K562 (cell line): Measurements from ENCODE around the gene RGS17. TPM values are rescaled to one million over a fixed set of nuclear protein-coding genes. Genes with fewer than 3 reads are reported as not detected.

Experiments used
- ATAC-seq: fragments of 200-7000 bp; cut with Tn5 transposase; 3 replicates; pipeline ENCODE4 v1.9.1; 2020; ENCODE audit warnings: moderate library complexity
- BruUV-seq: library from RNA; stranded (reverse); fragments of 400-500 nt; replicated peaks from 2 replicates; lab custom pipeline; 2021; lab: Mats Ljungman, UMichigan
- CTCF ChIA-PET: fragments of 300-600 bp; formaldehyde crosslinking; extraction: SDS; loops from one replicate; lab custom pipeline; 2021; ENCODE audit warnings: low intra/inter-chr PET ratio; lab: Yijun Ruan, JAX
- POLR2A ChIA-PET: fragments of 300-600, 350-650 bp; sonication (Branson Sonifier 250); formaldehyde crosslinking; extraction: SDS; loops from one replicate; lab custom pipeline; 2021; ENCODE audit warnings: antibody characterized with exemption, inconsistent platforms; lab: Yijun Ruan, JAX
- DNase-seq, 4 experiments: peaks; one replicate each; pipeline versions ENCODE4 v3.0.0 to v3.0.0-alpha.2; 2011 to 2018; ENCODE audit warnings: low spot score in 3 of 4, mixed read lengths in 3 of 4; ENCODE audit errors: extremely low read depth in 1 of 4
- FAIRE-seq: peaks from 2 replicates; lab custom pipeline; 2011; peaks lifted over from hg19 to GRCh38; lab: Jason Lieb, UNC
- H2AFZ ChIP-seq: 2 replicates; pipeline ENCODE4 v1.6.0; 2011; ENCODE audit warnings: low read depth, low read length, control low read depth, inconsistent platforms
- H3K27ac ChIP-seq: fragments of 200-600 bp; 3 replicates; pipeline ENCODE4 v1.8.0; 2011; ENCODE audit warnings: low read depth, mild to moderate bottlenecking, control low read depth, inconsistent platforms, low read length, moderate library complexity, mixed read lengths; ENCODE audit errors: extremely low read depth
- H3K27me3 ChIP-seq, 2 experiments: fragments of 300-600 bp in 1 of 2; 2 replicates in 1 of 2; 3 replicates in 1 of 2; pipeline versions ENCODE4 v1.6.0 to v1.8.0; 2011; ENCODE audit warnings: inconsistent platforms in 2 of 2, low read length in 2 of 2, mild to moderate bottlenecking in 1 of 2, mixed read lengths in 1 of 2, moderate library complexity in 1 of 2; ENCODE audit not compliant: control insufficient read depth in 2 of 2, insufficient read depth in 2 of 2
- H3K36me3 ChIP-seq: fragments of 300-600 bp; 3 replicates; pipeline ENCODE4 v1.8.0; 2011; ENCODE audit warnings: mild to moderate bottlenecking, low read length, inconsistent platforms; ENCODE audit not compliant: control insufficient read depth, insufficient read depth
- H3K4me1 ChIP-seq, 2 experiments: fragments of 200-600 bp in 1 of 2; replicated peaks in 1 of 2; 2 replicates in 1 of 2; 3 replicates in 1 of 2; pipeline versions ENCODE4 v1.5.1 to v1.8.0; 2011; ENCODE audit warnings: inconsistent platforms in 2 of 2, low read length in 2 of 2, mild to moderate bottlenecking in 1 of 2, mixed read lengths in 1 of 2, moderate library complexity in 1 of 2; ENCODE audit not compliant: control insufficient read depth in 2 of 2, insufficient read depth in 2 of 2
- H3K4me2 ChIP-seq: 2 replicates; pipeline ENCODE4 v1.6.1; 2011; ENCODE audit warnings: low read length, control low read depth, inconsistent platforms, mixed read lengths; ENCODE audit not compliant: insufficient read depth
- H3K4me3 ChIP-seq: fragments of 200-600 bp; sonication (generic), shearing (Covaris generic); 2 replicates; pipeline ENCODE4 v1.5.1; 2016; ENCODE audit warnings: control low read depth, inconsistent platforms
- H3K79me2 ChIP-seq: fragments of 200-600 bp; 3 replicates; pipeline ENCODE4 v1.8.0; 2011; ENCODE audit warnings: low read length, inconsistent platforms; ENCODE audit not compliant: control insufficient read depth, insufficient read depth
- H3K9ac ChIP-seq, 2 experiments: 2 replicates each; pipeline versions ENCODE4 v1.6.0 to v1.6.1; 2011; ENCODE audit warnings: low read depth in 2 of 2, low read length in 2 of 2, control low read depth in 1 of 2, inconsistent platforms in 1 of 2, mild to moderate bottlenecking in 1 of 2, mixed read lengths in 1 of 2; ENCODE audit not compliant: insufficient read depth in 1 of 2
- H3K9me1 ChIP-seq: one replicate; pipeline ENCODE4 v1.6.0; 2011; ENCODE audit warnings: inconsistent platforms, mild to moderate bottlenecking, low read length, moderate library complexity; ENCODE audit not compliant: control insufficient read depth, insufficient read depth
- H3K9me3 ChIP-seq: replicated peaks from 2 replicates; pipeline ENCODE4 v1.5.1; 2011; ENCODE audit warnings: low read depth, low read length, inconsistent platforms; ENCODE audit not compliant: control insufficient read depth, insufficient read depth
- H4K20me1 ChIP-seq: replicated peaks from 2 replicates; pipeline ENCODE4 v1.6.1; 2011; ENCODE audit warnings: low read length, inconsistent platforms, mixed read lengths; ENCODE audit not compliant: control insufficient read depth, insufficient read depth
- EHMT2 ChIP-seq: fragments of 450-650 bp; IDR thresholded peaks from 2 replicates; pipeline ENCODE4 v1.6.1; 2018; ENCODE audit warnings: antibody characterized with exemption
- GTF2E2 ChIP-seq: fragments of 200-800 bp; sonication (Bioruptor generic); IDR thresholded peaks from 2 replicates; pipeline ENCODE4 v1.6.1; 2016; ENCODE audit warnings: missing genetic modification characterization, missing compliant biosample characterization
- IRF9 ChIP-seq: fragments of 450-650 bp; IDR thresholded peaks from 2 replicates; pipeline ENCODE4 v1.6.1; 2016; ENCODE audit warnings: missing biosample characterization, missing genetic modification characterization
- MXD1 ChIP-seq: fragments of 250-450 bp; sonication (Bioruptor Pico); IDR thresholded peaks from 2 replicates; pipeline ENCODE4 v1.8.0; 2021; ENCODE audit warnings: borderline replicate concordance, mild to moderate bottlenecking, moderate library complexity; ENCODE audit not compliant: poor library complexity, severe bottlenecking
- NELFE ChIP-seq: IDR thresholded peaks from 2 replicates; pipeline ENCODE4 v1.6.1; 2011; ENCODE audit warnings: mild to moderate bottlenecking; ENCODE audit not compliant: insufficient read depth, insufficient read length
- PHF20 ChIP-seq: fragments of 450-650 bp; IDR thresholded peaks from 2 replicates; pipeline ENCODE4 v1.6.1; 2018; ENCODE audit not compliant: partially characterized antibody
- RB1 ChIP-seq: fragments of 450-650 bp; IDR thresholded peaks from 2 replicates; pipeline ENCODE4 v1.6.1; 2017; ENCODE audit warnings: low read depth, mild to moderate bottlenecking
- RNF219 ChIP-seq: fragments of 250-450 bp; sonication (Bioruptor Pico); IDR thresholded peaks from 2 replicates; pipeline ENCODE4 v1.5.0; 2022; ENCODE audit warnings: mild to moderate bottlenecking
- ZNF277 ChIP-seq: fragments of 250-450 bp; sonication (Bioruptor Pico); IDR thresholded peaks from 2 replicates; pipeline ENCODE4 v1.8.0; 2022; ENCODE audit warnings: inconsistent platforms, mild to moderate bottlenecking, moderate library complexity, borderline replicate concordance
- WGBS: fragments of 100-300 bp; shearing (Covaris generic); methylation state at CpG from one replicate; pipeline ENCODE4 v1.1.6; 2016; ENCODE audit warnings: low coverage, mixed read lengths; ENCODE audit not compliant: insufficient coverage; ENCODE audit errors: missing lambda C conversion rate; 5-methylcytosine and 5-hydroxymethylcytosine counted together
- in situ Hi-C: fragments of 300-500 bp; cut with MboI; formaldehyde crosslinking; loops from 4 replicates; pipeline ENCODE4 v1.15.0; 2018; ENCODE audit warnings: inconsistent platforms, mixed read lengths
- intact Hi-C: fragments of 100-400 bp; cut with micrococcal nuclease; formaldehyde crosslinking; loops from 2 replicates; pipeline ENCODE4 v1.14.2; 2022
- polyA plus RNA-seq, 8 experiments: library from polyadenylated mRNA; depleted of rRNA in 4 of 8; stranded (reverse) in 5 of 8; unstranded in 3 of 8; fragments of >200 nt; fragmentation: Nextera tagmentation in 2 of 8; fragmentation: Illumina TruSeq in 1 of 8; extraction: Ambion mirVana in 2 of 8; extraction: Trizol in 1 of 8; gene quantifications; 2 replicates each; pipeline versions ENCODE4 v1.2.1 to v1.2.3, GENCODE V29; 2011 to 2014; ENCODE audit warnings: inconsistent platforms in 1 of 8, missing spikeins in 1 of 8
- total RNA-seq, 7 experiments: library from RNA; depleted of rRNA in 6 of 7; stranded (reverse); fragments of >200 nt in 6 of 7; fragmentation: Illumina TruSeq in 2 of 7; extraction: Trizol in 2 of 7; gene quantifications; 2 replicates each; pipeline versions ENCODE4 v1.2.1 to v1.2.3, GENCODE V29; 2011 to 2021; ENCODE audit warnings: low replicate concordance in 1 of 7

Gene RGS17
- total and polyA plus RNA-seq, 9 of the 15 experiments (the other 6 are each of a cell fraction or from before 2014, with no cell fraction given): 0.01 to 0.14 (median 0.08) TPM; not detected in 6

GRCh38 chr6:153138930-153139329 is 7.8 kb upstream of the RGS17 start:
- H3K9me3 ChIP-seq: no peaks in the 10 kb centered on the region
- no peak overlapping the region for H3K27ac ChIP-seq
- FAIRE-seq (no peak), ATAC-seq (no peak), DNase-seq (no peak)
- H3K27me3 ChIP-seq: no peaks in the 10 kb centered on the region
- TF ChIP-seq PHF20 (no peak), GTF2E2 (tag) (no peak), NELFE (no peak), MXD1 (CRISPR knock-in tag) (no peak), RB1 (no peak), IRF9 (tag) (no peak), EHMT2 (no peak), RNF219 (CRISPR knock-in tag) (no peak), ZNF277 (CRISPR knock-in tag) (no peak)
- no peaks in the 10 kb centered on the region for H3K79me2 ChIP-seq
- H3K9me1 ChIP-seq: no peaks in the 10 kb centered on the region
- BruUV-seq: no TSS peak
- H3K4me3 ChIP-seq: no peak overlapping the region
- H4K20me1 ChIP-seq: no peaks in the 10 kb centered on the region
- ChIA-PET POLR2A (no interaction called here), CTCF (no interaction called here)
- no peak overlapping the region for H2AFZ ChIP-seq
- H3K4me2 ChIP-seq: no peak overlapping the region
- no peak overlapping the region for H3K9ac ChIP-seq
- intact Hi-C loops (no loop called here), in situ Hi-C loops (no loop called here)
- WGBS: 0% methylated on average over 1 of the region's 1 CpG
- no peaks in the 10 kb centered on the region; a peak in 1 of 5 replicates for H3K4me1 ChIP-seq
- no peaks in the 10 kb centered on the region for H3K36me3 ChIP-seq
